HEK293 (cell line): Measurements from ENCODE around the gene NOS1.

Source experiments
- CTCF ChIA-PET: fragments of 350-600 bp; formaldehyde crosslinking; extraction: SDS; loops from one replicate; lab custom pipeline; 2021; ENCODE audit warnings: antibody characterized with exemption; lab: Yijun Ruan, JAX
- POLR2A ChIA-PET: fragments of 300-600 bp; formaldehyde crosslinking; extraction: SDS; loops from one replicate; lab custom pipeline; 2020; ENCODE audit warnings: antibody characterized with exemption, inconsistent platforms; lab: Yijun Ruan, JAX
- H3K27ac ChIP-seq: fragments of 200-500 bp; sonication (Bioruptor generic); 2 replicates; pipeline ENCODE4 v1.5.1; 2014; ENCODE audit warnings: low read depth, low read length, control low read depth, inconsistent platforms; ENCODE audit errors: extremely low read depth
- H3K36me3 ChIP-seq, 2 experiments: fragments of 200-500 bp in 1 of 2; sonication (Bioruptor generic) in 1 of 2; 1 replicate in 1 of 2; 2 replicates in 1 of 2; pipeline ENCODE4 v1.5.1; 2014 to 2017; ENCODE audit warnings: inconsistent platforms in 2 of 2, low read length in 2 of 2; ENCODE audit not compliant: control insufficient read depth in 2 of 2, insufficient read depth in 1 of 2
- H3K4me1 ChIP-seq: fragments of 200-500 bp; sonication (Bioruptor generic); 2 replicates; pipeline ENCODE4 v1.5.1; 2014; ENCODE audit warnings: mild to moderate bottlenecking, low read length, inconsistent platforms; ENCODE audit not compliant: control insufficient read depth, insufficient read depth
- H3K4me3 ChIP-seq: 2 replicates; pipeline ENCODE4 v1.5.1; 2011; ENCODE audit warnings: low read depth, mild to moderate bottlenecking, control low read depth, low read length, moderate library complexity
- H3K9me3 ChIP-seq: fragments of 200-500 bp; sonication (Bioruptor generic); 2 replicates; pipeline ENCODE4 v1.5.1; 2014; ENCODE audit warnings: low read depth, low read length, inconsistent platforms; ENCODE audit not compliant: control insufficient read depth, insufficient read depth
- KLF16 ChIP-seq: fragments of 450-650 bp; formaldehyde crosslinking; IDR thresholded peaks from 2 replicates; pipeline ENCODE4 v1.5.1; 2017; ENCODE audit warnings: missing biosample characterization, missing genetic modification characterization
- RBAK ChIP-seq: fragments of 450-650 bp; formaldehyde crosslinking; IDR thresholded peaks from 2 replicates; pipeline ENCODE4 v1.5.1; 2016; ENCODE audit warnings: missing biosample characterization, missing genetic modification characterization
- SETDB1 ChIP-seq: IDR thresholded peaks from one replicate; pipeline ENCODE4 v1.6.1; 2017; ENCODE audit warnings: mild to moderate bottlenecking, low read length, moderate library complexity, mixed read lengths; ENCODE audit not compliant: insufficient read length
- YY1 ChIP-seq: fragments of 450-650 bp; formaldehyde crosslinking; IDR thresholded peaks from 2 replicates; pipeline ENCODE4 v1.5.1; 2018; ENCODE audit warnings: missing biosample characterization, missing genetic modification characterization
- ZBTB7A ChIP-seq: fragments of 450-650 bp; formaldehyde crosslinking; IDR thresholded peaks from 2 replicates; pipeline ENCODE4 v1.5.1; 2016; ENCODE audit warnings: low read depth, missing biosample characterization, missing genetic modification characterization
- ZBTB8A ChIP-seq: fragments of 450-650 bp; formaldehyde crosslinking; IDR thresholded peaks from 2 replicates; pipeline ENCODE4 v1.5.1; 2016; ENCODE audit warnings: missing biosample characterization, missing genetic modification characterization
- ZFP37 ChIP-seq: fragments of 450-650 bp; formaldehyde crosslinking; IDR thresholded peaks from 2 replicates; pipeline ENCODE4 v1.5.1; 2016; ENCODE audit warnings: missing biosample characterization, missing genetic modification characterization
- ZNF140 ChIP-seq: fragments of 450-650 bp; formaldehyde crosslinking; IDR thresholded peaks from 2 replicates; pipeline ENCODE4 v1.5.1; 2016; ENCODE audit warnings: missing biosample characterization, missing genetic modification characterization
- ZNF146 ChIP-seq: fragments of 450-650 bp; formaldehyde crosslinking; IDR thresholded peaks from 2 replicates; pipeline ENCODE4 v1.5.1; 2016; ENCODE audit warnings: missing biosample characterization, missing genetic modification characterization
- ZNF202 ChIP-seq: fragments of 450-650 bp; formaldehyde crosslinking; IDR thresholded peaks from 2 replicates; pipeline ENCODE4 v1.5.1; 2016; ENCODE audit warnings: missing biosample characterization, missing genetic modification characterization, borderline replicate concordance
- ZNF248 ChIP-seq: fragments of 450-650 bp; formaldehyde crosslinking; IDR thresholded peaks from 2 replicates; pipeline ENCODE4 v1.5.1; 2017; ENCODE audit warnings: missing biosample characterization, missing genetic modification characterization
- ZNF335 ChIP-seq: fragments of 450-650 bp; formaldehyde crosslinking; conservative IDR thresholded peaks from 2 replicates; pipeline ENCODE4 v1.5.1; 2016; ENCODE audit warnings: missing biosample characterization, missing genetic modification characterization
- ZNF366 ChIP-seq: fragments of 450-650 bp; formaldehyde crosslinking; conservative IDR thresholded peaks from 2 replicates; pipeline ENCODE4 v1.5.1; 2016; ENCODE audit warnings: missing biosample characterization, missing genetic modification characterization
- ZNF394 ChIP-seq: fragments of 450-650 bp; formaldehyde crosslinking; IDR thresholded peaks from 2 replicates; pipeline ENCODE4 v1.5.1; 2016; ENCODE audit warnings: missing biosample characterization, missing genetic modification characterization, mild to moderate bottlenecking, moderate library complexity, borderline replicate concordance
- ZNF426 ChIP-seq: fragments of 450-650 bp; formaldehyde crosslinking; IDR thresholded peaks from 2 replicates; pipeline ENCODE4 v1.5.1; 2017; ENCODE audit warnings: missing biosample characterization, missing genetic modification characterization, mild to moderate bottlenecking, inconsistent platforms, moderate library complexity
- ZNF501 ChIP-seq: fragments of 450-650 bp; formaldehyde crosslinking; IDR thresholded peaks from 2 replicates; pipeline ENCODE4 v1.5.1; 2016; ENCODE audit warnings: missing biosample characterization, missing genetic modification characterization
- ZNF530 ChIP-seq: fragments of 450-650 bp; formaldehyde crosslinking; IDR thresholded peaks from 2 replicates; pipeline ENCODE4 v1.5.1; 2016; ENCODE audit warnings: low read depth, missing biosample characterization, missing genetic modification characterization
- ZNF558 ChIP-seq: fragments of 450-650 bp; formaldehyde crosslinking; IDR thresholded peaks from 2 replicates; pipeline ENCODE4 v1.5.1; 2016; ENCODE audit warnings: missing biosample characterization, missing genetic modification characterization
- ZNF776 ChIP-seq: fragments of 450-650 bp; formaldehyde crosslinking; IDR thresholded peaks from 2 replicates; pipeline ENCODE4 v1.5.0; 2017; ENCODE audit warnings: missing biosample characterization, missing genetic modification characterization, borderline replicate concordance
- ZNF837 ChIP-seq: fragments of 450-650 bp; formaldehyde crosslinking; IDR thresholded peaks from 2 replicates; pipeline ENCODE4 v1.5.1; 2016; ENCODE audit warnings: missing biosample characterization, missing genetic modification characterization
- TF ChIP-seq, protein P1 (sequence below): fragments of 450-650 bp; formaldehyde crosslinking; IDR thresholded peaks from 2 replicates; pipeline ENCODE4 v1.5.1; 2016; ENCODE audit warnings: missing biosample characterization, missing genetic modification characterization, low read depth
- TF ChIP-seq, protein P2 (sequence below): fragments of 450-650 bp; formaldehyde crosslinking; IDR thresholded peaks from 2 replicates; pipeline ENCODE4 v1.5.1; 2016; ENCODE audit warnings: missing biosample characterization, missing genetic modification characterization
- TF ChIP-seq, protein P3 (sequence below): fragments of 450-650 bp; formaldehyde crosslinking; IDR thresholded peaks from 2 replicates; pipeline ENCODE4 v1.5.1; 2016; ENCODE audit warnings: missing biosample characterization, missing genetic modification characterization
- TF ChIP-seq, protein P4 (sequence below): fragments of 450-650 bp; formaldehyde crosslinking; IDR thresholded peaks from 2 replicates; pipeline ENCODE4 v1.5.1; 2016; ENCODE audit warnings: missing biosample characterization, missing genetic modification characterization
- TF ChIP-seq, protein P5 (sequence below): fragments of 450-650 bp; formaldehyde crosslinking; IDR thresholded peaks from 2 replicates; pipeline ENCODE4 v1.5.1; 2017; ENCODE audit warnings: missing biosample characterization, missing genetic modification characterization
- TF ChIP-seq, protein P6 (sequence below): fragments of 450-650 bp; formaldehyde crosslinking; IDR thresholded peaks from 2 replicates; pipeline ENCODE4 v1.5.1; 2016; ENCODE audit warnings: missing biosample characterization, missing genetic modification characterization

NOS1 gene

DNA sequence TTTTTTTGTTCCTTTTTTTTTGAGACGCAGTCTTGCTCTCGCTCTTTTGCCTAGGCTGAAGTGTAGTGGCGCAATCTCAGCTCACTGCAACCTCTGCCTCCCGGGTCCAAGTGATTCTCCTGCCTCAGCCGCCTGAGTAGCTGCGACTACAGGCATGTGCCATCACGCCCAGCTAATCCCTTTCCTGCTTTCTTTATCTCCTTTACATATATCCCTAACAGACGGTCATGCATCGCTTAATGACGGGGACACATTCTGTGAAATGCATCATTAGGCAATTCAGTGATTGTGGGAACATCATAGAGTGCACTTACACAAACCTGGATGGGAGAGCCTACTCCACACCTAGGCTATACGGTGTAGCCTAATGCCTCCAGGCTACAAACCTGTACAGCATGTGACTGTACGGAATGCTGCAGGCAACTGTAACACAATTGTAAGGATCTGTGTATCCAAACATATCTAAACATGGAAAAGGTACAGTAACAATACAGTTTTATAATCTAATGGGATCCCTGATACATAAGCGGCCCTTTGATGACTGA lies 32.8 kb downstream of the NOS1 start:
- H3K36me3 ChIP-seq = no peaks in the 10 kb centered on the region
- CTCF ChIA-PET = interaction anchor here (0.5 kb wide), 2 partner anchors 272 to 705 kb away, joined by 3 read pairs; no protein-coding TSS in a partner anchor

DNA sequence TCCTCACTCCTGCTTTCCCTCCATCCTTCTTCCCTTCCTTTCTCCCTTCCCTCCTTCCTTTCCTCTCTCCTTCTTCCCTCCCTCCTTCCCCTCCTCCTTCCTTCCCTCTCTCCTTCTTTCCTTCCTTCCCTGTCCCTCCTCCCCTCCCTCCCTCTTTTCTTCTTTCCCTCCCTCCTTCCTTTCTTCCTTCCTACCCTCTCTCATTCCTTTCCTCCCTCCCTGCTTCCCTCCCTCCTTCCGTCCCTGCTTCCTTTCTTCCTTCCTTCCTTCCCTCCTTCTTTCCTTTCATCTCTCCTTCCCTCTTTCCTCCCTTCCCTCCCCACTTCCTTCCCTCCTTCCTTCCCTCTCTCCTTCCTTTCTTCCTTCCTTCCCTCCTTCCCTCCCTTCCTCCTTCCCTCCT lies 39.0 kb downstream of the NOS1 start:
- Histone ChIP-seq H3K4me1 (no peaks in the 10 kb centered on the region), H3K36me3 (no peaks in the 10 kb centered on the region), H3K4me3 (no peak overlapping the region), H3K9me3 (no peaks in the 10 kb centered on the region), H3K27ac (no peak overlapping the region)
- POLR2A ChIA-PET = no interaction called here
- CTCF ChIA-PET = no interaction called here
- no peak for TF ChIP-seq ZNF837 (tag by site-specific recombination)
- TF ChIP-seq, protein P1, sequence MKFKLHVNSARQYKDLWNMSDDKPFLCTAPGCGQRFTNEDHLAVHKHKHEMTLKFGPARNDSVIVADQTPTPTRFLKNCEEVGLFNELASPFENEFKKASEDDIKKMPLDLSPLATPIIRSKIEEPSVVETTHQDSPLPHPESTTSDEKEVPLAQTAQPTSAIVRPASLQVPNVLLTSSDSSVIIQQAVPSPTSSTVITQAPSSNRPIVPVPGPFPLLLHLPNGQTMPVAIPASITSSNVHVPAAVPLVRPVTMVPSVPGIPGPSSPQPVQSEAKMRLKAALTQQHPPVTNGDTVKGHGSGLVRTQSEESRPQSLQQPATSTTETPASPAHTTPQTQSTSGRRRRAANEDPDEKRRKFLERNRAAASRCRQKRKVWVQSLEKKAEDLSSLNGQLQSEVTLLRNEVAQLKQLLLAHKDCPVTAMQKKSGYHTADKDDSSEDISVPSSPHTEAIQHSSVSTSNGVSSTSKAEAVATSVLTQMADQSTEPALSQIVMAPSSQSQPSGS (tag by site-specific recombination) = no peak
- TF ChIP-seq, protein P2, sequence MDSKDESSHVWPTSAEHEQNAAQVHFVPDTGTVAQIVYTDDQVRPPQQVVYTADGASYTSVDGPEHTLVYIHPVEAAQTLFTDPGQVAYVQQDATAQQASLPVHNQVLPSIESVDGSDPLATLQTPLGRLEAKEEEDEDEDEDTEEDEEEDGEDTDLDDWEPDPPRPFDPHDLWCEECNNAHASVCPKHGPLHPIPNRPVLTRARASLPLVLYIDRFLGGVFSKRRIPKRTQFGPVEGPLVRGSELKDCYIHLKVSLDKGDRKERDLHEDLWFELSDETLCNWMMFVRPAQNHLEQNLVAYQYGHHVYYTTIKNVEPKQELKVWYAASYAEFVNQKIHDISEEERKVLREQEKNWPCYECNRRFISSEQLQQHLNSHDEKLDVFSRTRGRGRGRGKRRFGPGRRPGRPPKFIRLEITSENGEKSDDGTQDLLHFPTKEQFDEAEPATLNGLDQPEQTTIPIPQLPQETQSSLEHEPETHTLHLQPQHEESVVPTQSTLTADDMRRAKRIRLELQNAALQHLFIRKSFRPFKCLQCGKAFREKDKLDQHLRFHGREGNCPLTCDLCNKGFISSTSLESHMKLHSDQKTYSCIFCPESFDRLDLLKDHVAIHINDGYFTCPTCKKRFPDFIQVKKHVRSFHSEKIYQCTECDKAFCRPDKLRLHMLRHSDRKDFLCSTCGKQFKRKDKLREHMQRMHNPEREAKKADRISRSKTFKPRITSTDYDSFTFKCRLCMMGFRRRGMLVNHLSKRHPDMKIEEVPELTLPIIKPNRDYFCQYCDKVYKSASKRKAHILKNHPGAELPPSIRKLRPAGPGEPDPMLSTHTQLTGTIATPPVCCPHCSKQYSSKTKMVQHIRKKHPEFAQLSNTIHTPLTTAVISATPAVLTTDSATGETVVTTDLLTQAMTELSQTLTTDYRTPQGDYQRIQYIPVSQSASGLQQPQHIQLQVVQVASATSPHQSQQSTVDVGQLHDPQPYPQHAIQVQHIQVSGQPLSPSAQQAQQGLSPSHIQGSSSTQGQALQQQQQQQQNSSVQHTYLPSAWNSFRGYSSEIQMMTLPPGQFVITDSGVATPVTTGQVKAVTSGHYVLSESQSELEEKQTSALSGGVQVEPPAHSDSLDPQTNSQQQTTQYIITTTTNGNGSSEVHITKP = no peak
- TF ChIP-seq ZNF366 (tag by site-specific recombination) = peak; percentile 94
- TF ChIP-seq ZNF140 (tag by site-specific recombination) = no peak
- TF ChIP-seq, protein P3, sequence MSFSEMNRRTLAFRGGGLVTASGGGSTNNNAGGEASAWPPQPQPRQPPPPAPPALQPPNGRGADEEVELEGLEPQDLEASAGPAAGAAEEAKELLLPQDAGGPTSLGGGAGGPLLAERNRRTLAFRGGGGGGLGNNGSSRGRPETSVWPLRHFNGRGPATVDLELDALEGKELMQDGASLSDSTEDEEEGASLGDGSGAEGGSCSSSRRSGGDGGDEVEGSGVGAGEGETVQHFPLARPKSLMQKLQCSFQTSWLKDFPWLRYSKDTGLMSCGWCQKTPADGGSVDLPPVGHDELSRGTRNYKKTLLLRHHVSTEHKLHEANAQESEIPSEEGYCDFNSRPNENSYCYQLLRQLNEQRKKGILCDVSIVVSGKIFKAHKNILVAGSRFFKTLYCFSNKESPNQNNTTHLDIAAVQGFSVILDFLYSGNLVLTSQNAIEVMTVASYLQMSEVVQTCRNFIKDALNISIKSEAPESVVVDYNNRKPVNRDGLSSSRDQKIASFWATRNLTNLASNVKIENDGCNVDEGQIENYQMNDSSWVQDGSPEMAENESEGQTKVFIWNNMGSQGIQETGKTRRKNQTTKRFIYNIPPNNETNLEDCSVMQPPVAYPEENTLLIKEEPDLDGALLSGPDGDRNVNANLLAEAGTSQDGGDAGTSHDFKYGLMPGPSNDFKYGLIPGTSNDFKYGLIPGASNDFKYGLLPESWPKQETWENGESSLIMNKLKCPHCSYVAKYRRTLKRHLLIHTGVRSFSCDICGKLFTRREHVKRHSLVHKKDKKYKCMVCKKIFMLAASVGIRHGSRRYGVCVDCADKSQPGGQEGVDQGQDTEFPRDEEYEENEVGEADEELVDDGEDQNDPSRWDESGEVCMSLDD = no peak
- 0 out of 2 replicates have a peak, but pooled peaks have one; percentile 24 for TF ChIP-seq ZNF776 (tag by site-specific recombination)
- TF ChIP-seq ZNF501 = no peak
- no peak for TF ChIP-seq ZNF146 (tag by site-specific recombination)

More for the DNA sequence above, 32.8 kb downstream of the NOS1 start:
- no peak overlapping the region for H3K4me3 ChIP-seq
- TF ChIP-seq ZNF202 (tag by site-specific recombination) (no peak), YY1 (tag by site-specific recombination) (no peak), RBAK (tag by site-specific recombination) (no peak), ZFP37 (tag by site-specific recombination) (no peak), ZNF248 (tag by site-specific recombination) (no peak), SETDB1 (no peak), KLF16 (tag by site-specific recombination) (no peak), ZNF335 (tag by site-specific recombination) (no peak), ZNF558 (tag by site-specific recombination) (no peak), ZNF426 (tag by site-specific recombination) (no peak), ZBTB8A (tag by site-specific recombination) (no peak), ZNF394 (tag by site-specific recombination) (no peak), ZNF530 (tag by site-specific recombination) (no peak), ZBTB7A (no peak)
- TF ChIP-seq, protein P4, sequence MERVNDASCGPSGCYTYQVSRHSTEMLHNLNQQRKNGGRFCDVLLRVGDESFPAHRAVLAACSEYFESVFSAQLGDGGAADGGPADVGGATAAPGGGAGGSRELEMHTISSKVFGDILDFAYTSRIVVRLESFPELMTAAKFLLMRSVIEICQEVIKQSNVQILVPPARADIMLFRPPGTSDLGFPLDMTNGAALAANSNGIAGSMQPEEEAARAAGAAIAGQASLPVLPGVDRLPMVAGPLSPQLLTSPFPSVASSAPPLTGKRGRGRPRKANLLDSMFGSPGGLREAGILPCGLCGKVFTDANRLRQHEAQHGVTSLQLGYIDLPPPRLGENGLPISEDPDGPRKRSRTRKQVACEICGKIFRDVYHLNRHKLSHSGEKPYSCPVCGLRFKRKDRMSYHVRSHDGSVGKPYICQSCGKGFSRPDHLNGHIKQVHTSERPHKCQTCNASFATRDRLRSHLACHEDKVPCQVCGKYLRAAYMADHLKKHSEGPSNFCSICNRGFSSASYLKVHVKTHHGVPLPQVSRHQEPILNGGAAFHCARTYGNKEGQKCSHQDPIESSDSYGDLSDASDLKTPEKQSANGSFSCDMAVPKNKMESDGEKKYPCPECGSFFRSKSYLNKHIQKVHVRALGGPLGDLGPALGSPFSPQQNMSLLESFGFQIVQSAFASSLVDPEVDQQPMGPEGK (tag by site-specific recombination) = no peak
- TF ChIP-seq, protein P5, sequence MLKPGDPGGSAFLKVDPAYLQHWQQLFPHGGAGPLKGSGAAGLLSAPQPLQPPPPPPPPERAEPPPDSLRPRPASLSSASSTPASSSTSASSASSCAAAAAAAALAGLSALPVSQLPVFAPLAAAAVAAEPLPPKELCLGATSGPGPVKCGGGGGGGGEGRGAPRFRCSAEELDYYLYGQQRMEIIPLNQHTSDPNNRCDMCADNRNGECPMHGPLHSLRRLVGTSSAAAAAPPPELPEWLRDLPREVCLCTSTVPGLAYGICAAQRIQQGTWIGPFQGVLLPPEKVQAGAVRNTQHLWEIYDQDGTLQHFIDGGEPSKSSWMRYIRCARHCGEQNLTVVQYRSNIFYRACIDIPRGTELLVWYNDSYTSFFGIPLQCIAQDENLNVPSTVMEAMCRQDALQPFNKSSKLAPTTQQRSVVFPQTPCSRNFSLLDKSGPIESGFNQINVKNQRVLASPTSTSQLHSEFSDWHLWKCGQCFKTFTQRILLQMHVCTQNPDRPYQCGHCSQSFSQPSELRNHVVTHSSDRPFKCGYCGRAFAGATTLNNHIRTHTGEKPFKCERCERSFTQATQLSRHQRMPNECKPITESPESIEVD (tag by site-specific recombination) = no peak
- TF ChIP-seq, protein P6, sequence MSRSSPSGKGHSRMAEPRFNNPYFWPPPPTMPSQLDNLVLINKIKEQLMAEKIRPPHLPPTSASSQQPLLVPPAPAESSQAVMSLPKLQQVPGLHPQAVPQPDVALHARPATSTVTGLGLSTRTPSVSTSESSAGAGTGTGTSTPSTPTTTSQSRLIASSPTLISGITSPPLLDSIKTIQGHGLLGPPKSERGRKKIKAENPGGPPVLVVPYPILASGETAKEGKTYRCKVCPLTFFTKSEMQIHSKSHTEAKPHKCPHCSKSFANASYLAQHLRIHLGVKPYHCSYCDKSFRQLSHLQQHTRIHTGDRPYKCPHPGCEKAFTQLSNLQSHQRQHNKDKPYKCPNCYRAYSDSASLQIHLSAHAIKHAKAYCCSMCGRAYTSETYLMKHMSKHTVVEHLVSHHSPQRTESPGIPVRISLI (tag by site-specific recombination) = no peak
- H3K4me1 ChIP-seq = no peaks in the 10 kb centered on the region
- H3K9me3 ChIP-seq = no peaks in the 10 kb centered on the region
- H3K27ac ChIP-seq = no peak overlapping the region
- POLR2A ChIA-PET = no interaction called here
